Measurements from ENCODE around the gene HECW1. TPM values are rescaled to one million over a fixed set of nuclear protein-coding genes. Genes with fewer than 3 reads are reported as not detected.

Gene HECW1
- total RNA-seq, 1 experiment from 2014 or later, result 18.3 TPM

DNA sequence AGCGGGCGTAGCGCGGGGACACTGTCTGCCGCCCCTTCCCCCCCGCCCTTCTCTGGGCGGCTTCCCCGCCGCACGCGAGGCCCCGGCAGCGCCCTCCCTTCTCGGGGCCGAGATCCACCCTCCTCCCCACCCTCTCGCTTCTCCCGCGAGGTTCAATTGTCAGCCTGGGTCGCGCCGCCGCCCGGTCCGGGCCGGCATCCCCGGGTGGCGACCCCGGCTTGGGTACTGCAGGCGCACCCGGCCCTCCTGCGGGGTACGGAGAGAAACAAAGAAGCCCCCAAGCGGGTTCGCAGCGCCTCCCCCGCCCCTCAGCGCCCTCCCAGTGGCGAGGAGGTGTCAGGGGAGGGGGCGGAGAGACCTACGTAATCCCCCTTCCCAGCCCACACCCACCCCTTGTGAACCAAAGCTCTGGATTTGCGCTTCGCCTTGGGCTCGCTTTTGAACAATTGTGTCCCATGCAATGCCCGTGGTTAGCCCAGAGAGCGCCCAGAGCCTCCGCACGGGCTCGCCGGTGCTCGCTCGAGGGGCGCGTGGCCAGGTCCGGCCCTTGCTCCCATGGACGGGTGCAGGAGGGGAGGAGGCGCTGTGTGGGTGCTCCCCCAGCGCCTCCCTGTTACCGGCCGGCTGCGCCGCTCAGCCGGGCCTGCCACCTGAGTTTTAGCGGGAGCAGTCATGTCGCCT is 634 bp downstream of the HECW1 start:
- no peak for DNase-seq (ENCODE audit: low read depth)

DNA sequence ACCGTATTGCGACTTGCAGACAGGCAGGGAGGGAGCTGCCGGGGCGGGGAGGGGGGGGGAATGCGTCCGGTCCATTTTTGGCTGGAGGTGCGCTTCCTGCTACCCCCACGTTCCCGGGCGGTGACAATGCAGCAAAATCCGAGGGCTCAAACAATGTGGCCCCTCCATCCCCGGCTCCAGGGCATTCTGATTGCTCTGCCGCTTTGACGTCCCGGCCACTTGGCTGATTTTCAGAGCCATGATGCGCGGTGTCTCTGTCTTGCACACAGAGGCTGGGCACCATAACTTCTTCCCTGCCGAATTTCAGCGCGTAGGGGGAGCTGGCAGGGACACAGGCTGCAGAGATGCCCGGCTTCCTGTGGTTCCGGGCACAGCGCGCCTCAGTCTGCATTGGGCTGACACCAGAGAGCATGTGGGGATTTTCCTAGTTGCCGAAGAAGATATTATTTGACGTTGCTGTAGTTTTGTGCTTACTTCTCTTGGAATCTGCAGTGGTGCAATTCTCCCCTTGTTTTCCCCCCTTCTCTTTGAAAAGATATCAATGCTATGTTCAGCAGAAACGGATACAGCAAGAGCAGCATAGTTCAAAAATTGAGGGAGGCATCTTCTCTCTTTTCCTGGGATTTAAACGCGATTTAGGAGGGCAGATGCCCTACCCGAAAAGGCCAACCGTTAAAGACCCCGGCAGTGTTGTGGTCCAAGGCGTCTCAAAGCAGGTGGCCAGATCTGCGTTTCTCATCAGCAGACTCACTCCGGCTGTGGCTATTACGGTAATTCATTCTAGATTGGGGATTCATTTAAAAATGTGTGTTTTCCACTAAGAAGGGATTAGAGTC is 1.4 kb downstream of the HECW1 start:
- no peak for DNase-seq (ENCODE audit: low read depth)

DNA sequence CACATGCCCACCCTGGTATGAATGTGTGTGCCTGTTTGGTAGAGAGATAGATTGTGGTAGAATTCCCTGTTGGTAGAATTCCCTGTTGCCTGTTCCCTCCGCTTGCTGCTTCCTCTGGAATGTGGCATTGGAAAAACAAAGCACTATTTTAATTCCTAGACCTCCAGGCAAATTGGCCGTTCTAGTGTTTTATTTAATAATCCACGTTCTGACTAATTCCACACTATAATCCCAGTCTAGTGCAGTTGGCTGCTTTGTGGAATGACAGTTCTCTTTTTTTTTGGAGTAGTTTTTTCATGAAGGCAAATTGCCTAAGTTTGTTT is 2.0 kb downstream of the HECW1 start:
- no peak for DNase-seq (ENCODE audit: low read depth)

DNA sequence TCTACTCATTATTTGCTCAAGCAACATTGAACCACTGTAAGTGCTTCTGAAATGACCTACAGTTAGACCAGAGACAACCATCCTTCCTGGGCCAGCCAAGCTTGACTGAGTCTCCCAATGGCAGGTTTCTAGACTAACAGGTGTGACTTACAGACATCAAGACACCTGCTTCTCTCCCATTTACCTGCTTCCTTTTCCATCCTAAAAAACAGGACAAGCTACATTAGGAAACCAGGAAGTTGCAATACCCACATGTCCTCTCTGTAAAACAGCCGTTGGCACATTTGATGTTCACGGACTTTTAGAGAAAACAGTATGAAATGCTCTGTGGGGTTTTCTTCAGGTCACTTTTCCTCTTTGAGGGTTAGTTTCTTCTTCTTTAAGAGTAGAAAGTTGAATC is 4.0 kb downstream of the HECW1 start:
- no peak for DNase-seq (ENCODE audit: low read depth)

DNA sequence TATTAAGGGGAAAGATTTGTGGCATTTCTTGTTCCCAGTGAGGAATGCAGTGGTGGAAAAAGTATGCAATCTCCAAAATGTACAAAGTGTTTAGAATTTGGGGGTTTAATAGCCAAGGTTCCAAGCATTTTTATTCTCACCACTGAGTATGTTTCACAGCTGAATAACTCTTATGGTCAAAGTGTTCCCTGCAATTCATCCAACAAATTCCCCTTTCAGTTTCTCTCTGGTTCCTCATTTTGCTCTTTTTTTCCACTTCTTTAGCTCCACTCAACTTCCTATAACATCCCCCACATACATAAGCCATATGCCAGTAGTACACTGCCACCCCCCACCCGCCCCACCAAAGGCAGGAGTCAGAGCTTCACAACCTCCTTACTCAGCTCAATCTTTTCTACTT is 4.6 kb downstream of the HECW1 start:
- DNase-seq (ENCODE audit: low read depth), result no peak

DNA sequence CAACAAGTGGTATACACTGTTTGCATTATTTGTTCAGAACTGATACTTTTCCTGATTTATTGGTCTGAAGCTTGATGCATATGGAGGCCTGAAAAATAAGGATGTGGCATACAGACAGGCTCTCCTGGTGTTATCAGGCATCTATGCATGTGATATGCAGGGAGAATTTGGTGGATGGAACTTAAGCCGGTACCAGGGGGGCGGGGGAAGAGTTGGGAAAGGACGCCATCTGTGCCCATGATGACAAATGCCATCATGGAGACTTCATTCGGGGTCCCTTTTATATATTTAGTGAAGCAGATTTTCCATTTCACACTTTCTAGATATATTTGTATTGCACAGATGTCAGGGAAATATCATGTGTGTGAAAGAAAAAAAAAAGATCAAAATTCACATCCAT is 5.4 kb downstream of the HECW1 start:
- DNase-seq (ENCODE audit: low read depth), result no peak

DNA sequence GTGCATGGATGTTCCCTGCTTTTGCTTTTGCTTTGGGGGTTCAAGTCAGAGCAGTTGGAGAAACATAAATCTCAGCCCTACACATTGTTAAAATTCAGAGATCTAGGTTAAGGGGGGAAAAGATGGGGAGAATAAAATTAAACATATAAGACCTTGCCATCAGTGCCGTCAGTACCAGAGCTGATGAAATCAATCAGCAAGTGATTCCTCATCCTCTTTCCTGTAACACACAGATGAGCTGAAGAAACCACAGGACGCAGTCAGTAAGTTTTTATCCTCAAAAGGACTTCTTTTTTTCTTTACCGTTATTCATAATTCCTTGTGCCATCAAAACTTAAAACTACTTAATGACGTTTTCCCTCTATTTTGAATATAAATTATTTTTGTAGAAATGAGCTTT is 5.9 kb downstream of the HECW1 start:
- no peak for DNase-seq (ENCODE audit: low read depth)

DNA sequence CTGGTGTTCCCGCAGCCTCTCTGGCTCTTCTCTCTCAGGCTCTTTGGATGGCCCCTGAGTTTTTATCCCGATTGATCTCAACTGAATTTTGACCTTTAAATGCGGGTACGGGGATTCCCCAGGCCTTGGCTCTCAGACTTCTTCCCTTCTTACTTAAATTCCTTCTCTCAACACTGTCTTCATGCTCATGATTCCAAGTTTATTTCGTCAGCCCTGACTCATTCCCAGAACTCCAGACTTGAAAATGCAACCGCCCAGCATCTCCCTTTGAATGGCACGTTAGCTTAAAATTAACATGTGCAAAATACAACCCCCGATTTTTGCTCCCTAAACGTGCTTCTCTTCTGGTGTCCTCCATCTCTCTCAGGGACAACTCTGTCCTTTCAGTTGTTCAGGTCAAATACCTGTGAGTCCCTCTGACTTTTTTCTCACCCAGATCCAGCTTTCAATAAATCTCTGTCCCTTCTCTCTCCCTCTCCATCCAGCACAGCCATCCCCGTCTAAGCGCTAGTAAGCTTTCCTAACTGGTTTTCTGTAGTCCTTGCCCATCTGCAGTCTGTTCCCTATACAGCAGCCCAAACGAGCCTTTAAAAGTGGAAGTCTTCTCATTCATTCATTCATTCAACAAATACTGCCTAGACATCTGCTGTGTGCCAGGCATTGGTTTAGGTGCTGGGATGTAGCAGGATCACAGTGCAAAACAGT is 7.1 kb downstream of the HECW1 start:
- peak; percentile 64 for DNase-seq (ENCODE audit: low read depth)

DNA sequence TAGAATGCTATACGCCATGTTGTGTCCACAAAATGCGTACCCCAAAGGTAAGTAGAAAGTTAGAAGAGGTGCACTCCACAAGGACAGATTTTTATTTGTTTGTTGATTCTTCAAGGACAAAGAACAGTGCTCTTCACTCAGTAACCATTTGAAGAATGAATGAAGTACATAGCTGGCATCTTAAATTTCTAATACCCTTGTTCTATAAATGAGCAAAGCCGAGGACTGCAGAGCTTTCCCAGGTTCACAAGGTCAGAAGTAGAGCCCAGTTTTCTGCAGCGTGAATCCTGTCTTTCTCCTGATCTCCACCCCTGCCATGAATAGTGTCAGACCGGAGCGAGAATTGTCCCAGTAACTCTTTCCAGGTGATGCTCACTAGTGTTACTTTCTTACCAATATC is 9.5 kb downstream of the HECW1 start:
- no peak for DNase-seq (ENCODE audit: low read depth)

DNA sequence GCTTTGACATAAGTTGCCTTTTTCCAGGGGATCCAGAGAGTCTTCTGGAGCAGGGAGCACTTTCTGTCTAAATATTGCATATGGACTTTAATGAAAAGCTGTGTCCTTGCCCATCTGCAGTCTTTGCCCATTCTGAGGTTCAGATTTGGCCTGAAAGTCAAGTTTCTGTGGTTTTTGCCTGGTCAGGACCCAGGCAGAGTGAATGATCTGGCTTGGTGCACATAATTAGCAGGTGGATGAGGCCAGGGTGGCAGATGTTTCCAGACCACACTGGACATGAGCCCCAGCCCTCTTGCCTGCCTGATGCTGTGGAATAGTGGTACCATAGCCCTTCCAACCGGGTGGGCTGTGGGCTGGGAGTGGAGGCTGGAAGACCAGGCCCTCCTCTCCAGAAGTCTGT is 11.0 kb downstream of the HECW1 start:
- no peak for DNase-seq (ENCODE audit: low read depth)

DNA sequence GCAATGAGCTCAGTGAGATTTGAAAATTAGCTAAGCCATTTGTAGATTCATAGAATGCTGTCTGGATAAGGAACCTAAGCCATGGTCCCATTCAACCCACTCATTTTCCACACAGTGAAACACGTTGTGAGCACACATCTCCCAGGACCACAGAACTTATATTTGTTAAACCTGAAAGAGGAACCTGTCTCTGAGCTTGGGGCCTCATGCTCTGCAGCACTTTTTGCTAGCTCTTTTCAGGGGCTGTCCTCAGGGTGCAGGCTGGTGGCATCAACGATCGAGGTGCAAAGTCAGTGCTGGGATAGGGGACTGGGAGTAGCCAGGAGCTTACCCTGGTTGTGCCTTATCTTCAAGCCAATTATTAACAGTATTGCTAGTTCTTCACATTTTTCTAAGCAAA is 11.9 kb downstream of the HECW1 start:
- no peak for DNase-seq (ENCODE audit: low read depth)

DNA sequence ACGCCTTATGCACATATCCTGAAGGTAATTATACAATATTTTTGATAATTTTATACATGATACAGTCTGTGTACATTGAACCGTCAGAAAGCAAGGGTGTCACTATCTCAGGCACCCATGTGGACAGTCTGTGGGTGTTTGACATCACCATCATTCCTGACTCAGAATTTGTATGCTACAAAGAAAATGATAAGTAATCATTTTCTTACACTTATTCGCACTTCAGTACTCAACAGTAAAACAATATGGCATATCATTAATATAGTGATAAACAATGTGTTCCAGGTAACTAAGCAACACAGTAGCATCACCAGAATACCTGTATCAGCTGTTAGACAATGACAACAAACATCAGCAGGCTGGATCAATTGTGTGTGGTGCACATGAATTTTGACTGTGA is 17.9 kb downstream of the HECW1 start:
- no peak for DNase-seq (ENCODE audit: low read depth)

DNA sequence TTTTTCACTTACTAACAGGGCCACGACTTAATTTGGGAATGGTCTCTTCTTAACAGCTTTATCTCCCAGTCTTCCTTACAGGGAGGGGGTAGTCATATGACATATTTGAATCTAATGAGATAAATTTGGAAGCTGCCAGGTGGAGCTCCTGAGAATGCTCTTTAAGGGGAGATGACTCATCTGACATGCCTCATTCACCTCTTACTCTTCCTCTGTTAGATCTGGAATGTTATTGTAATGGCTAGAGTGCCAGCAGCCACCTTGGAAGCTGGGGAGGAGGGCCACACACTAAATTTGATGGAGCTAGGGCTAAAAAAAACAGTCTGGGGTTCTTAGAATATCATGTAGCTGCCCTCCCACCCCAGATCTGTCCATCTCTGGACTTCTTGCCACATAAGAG is 22.7 kb downstream of the HECW1 start:
- DNase-seq (ENCODE audit: low read depth), result no peak

DNA sequence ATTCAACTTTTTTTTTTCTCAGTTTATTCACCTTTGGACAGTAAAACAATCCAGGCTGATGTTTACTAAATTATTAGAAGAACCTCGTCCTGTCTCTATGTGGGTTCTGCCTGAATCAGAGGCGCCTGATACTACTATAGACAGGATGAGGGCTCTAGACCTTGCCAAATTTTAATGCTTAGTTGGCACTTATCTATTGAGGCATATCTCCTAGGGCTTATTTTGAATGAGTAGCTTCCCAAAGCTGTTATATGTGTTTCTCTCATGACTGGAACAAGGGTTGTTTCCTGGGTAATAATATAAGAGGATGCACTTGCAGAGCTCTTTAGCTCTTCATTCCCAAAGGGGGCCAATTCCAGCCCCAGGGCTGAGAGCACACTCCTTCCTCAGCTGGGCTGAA is 23.6 kb downstream of the HECW1 start:
- DNase-seq (ENCODE audit: low read depth), result no peak

DNA sequence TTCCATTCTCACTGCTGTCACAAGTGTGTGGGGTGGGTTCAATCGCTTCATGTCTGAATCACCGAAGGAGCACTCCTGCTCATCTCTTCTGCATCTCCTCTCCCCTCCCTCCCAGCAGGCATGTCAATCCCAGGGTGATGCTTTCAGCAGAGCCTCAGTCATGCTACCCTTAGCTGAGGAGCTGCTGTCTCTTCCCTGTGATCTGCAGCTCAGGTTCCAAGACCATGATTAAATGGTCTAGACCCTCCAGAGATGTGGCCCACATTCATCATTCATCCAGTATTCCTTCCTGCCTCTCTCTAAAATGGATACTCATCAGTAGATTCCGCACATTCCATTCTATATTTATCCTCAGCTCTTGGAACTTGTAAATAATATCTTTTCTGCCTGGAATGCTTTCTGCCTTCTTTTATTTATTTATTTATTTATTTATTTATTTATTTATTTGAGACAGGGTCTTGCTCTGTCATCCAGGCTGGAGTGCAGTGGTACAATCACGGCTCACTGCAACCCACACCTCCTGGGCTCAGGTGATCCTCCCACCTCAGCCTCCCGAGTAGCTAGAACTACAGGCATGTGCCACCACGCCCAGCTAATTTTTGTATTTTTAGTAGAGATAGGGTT is 24.8 kb downstream of the HECW1 start:
- peak; percentile 23 for DNase-seq (ENCODE audit: low read depth)

DNA sequence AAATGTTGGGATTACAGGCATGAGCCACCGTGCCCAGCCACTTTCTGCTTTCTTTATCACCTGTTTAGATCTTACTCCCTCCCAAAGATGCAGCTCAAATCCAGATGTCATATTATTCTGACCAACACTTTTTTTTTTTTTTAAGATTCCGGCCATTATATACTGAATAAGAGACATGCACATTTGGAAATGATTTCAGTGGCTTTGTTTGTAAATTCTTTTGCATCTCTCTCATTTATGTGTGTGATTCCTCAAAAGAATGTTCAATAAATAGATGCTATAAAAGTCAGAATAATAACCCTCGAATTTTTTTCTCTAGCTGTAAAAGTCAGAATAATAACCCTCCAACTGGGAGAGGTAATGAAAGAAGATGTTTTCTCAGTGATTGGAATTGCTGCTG is 25.4 kb downstream of the HECW1 start:
- DNase-seq (ENCODE audit: low read depth), result no peak

DNA sequence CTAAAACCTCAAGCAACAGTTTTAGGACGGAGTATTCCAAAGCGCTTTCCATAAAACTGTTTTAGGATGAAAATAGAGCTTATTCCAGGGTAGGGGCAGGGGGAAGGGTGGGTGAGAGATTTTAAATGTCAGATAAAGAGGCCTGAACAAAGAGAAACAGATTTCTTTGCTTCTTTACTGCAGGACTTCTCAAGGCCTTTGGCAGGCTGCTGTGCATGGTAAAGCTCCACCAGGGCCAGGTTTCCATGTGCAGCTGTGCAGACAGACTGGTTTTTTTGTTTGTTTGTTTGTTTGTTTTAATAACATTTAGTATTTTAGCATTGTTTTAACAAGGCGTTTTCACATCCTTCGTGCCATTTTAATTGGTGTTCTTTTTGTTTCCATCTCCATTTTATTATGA is 26.3 kb downstream of the HECW1 start:
- DNase-seq (ENCODE audit: low read depth), result peak; percentile 31

DNA sequence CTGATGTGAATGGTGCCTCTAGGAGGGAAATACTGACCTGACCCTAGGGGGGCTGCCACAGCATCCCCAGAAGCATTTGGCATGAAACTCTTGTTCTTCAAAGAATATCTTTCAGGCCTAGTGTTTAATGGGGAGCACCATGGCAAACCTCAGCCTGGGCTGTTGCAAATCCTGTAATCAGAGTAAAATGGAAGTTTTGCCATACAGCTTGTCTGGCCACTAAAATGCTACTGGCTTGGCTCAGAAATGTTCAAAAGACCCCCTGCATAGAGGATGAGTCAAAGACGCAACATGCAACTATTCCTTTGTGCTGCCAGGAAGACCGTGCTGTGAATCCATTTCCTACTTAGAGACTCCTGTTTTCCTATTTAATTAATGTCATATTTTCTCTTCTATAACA is 26.7 kb downstream of the HECW1 start:
- peak; percentile 61 for DNase-seq (ENCODE audit: low read depth)

DNA sequence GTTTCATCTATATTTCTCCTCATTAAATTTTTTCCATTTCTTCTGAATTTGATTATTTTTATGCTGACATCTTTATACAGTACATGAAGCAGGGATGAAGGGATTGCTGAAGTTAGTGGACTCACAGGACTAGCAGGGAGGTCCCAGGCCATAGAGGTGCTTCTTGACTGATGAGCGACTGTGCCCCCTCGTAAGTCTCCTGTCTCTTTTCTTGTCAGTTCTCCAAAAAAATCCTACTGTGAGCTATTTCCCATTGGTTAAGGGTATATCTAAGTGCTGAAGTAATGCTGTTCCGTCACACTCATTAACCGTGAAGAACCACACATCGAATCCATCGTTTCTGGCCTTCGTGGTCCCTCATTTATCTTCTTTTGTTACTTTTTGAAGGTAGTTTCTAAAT is 27.7 kb downstream of the HECW1 start:
- no peak for DNase-seq (ENCODE audit: low read depth)

DNA sequence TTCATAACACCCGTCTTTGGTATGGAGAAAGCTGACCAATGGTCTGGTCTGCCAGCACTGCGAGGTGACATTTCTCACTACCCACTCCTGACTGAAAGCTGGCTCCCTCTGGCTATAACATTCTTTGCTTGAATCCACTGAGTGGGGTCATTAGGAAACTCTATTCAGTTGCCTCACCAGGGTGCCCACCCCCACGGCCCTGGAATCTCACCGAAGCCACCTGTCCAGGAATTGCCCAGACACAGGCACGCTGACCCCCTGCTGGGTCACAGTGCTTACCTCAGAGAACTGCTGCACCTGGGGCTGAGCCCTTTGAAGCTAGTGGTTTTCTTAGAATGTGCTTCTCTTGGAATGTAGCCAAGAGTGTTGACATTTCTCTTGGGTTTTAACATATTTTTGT is 28.6 kb downstream of the HECW1 start:
- no peak for DNase-seq (ENCODE audit: low read depth)

DNA sequence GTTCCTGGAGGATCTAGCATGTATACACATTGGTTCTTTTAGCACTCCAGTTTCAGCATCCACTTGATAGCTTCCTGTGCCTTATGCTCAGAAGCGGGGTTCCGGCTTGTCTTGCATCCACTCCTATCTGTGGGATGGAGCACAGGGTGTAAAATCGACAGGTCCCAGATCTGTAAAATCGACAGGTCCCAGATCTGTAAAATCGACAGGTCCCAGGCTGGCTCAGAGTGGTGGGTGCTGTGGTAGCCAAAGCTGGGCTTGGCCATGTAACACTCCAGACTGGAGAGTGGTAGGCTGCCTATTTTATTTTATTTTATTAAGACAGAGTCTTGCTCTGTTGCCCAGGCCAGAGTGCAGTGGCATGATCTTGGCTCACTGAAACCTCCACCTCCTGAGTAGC is 30.3 kb downstream of the HECW1 start:
- no peak for DNase-seq (ENCODE audit: low read depth)

DNA sequence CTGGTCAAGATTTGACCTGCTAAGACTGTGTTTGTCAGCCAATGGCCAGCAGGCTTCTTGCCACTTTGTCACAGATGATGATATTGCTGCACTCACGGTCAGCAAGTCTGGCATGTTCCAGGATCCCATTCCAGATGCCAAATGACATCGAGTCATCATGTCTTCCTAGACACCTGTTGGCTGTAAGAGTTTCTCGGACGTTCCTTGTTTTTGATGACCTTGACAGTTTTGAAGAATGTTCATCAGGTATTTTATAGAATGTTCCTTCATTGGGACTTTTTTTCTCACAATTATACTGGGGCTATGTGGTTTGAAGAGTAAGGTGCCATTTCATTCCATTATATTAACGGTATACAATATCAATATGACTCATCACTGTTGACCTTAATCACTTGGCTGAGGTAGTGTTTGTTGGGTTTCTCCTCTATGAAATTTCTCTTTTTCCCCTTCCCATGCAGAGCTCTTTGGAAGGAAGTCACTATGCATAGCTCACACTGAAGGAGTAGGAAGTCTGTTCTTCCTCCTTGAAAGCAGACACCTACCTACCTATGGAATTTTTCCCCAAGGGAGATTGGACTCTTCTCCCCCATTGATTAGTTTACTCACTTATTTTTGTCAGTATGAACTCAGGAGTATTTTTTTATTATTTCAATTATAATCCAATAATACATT is 31.6 kb downstream of the HECW1 start:
- DNase-seq (ENCODE audit: low read depth), result no peak
